Limb (tissue), 2 donors: ENCODE results near the gene SPATA33.

Experiments
- DNase-seq, 2 donors: peaks; one replicate each; pipeline ENCODE4 v3.0.0-alpha.2; 2016; ENCODE audit errors: extremely low spot score in 2 of 2

The SPATA33 gene

DNA sequence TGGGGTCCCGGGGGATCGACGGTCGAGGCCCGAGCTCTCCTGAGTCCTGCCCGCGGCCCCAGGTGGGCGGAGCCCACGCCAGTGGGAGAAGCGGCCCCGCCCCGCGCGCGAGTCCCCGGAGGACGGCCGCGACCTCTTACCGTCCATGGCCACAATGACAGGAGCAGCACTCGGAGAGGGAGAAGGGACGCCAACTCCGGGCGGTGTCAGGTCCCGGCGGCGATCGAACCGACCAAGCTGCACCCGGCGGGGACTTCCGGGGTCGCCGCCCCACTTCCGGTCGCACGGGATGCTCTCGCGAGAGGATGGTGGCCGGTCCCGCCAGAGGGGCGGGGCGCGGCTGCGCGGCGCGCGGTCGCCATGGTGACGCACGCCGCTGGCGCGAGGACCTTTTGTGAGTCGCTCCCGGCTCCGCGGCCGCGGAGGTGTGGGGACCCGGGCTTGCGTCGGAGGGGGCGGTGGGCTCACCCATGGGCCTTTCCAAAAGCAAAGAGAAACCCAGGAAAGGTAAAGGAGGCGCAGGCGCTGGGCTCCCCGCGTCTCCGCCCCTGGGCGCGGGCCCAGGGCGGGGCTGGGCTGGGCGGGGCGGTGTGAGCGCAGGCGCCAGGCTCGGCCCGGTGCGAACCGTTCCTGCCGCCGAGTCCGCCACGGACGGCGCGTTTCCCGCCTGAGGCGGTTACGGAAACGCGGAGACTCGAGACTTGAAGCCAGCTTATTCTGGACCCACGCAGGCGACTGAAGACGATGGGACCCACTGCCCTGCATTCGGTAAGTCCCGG lies at the start of gene SPATA33, which contains the start of gene CHMP1A:
TSS of gene SPATA33 (plus strand) at position 395 of the 779 bp plus-strand sequence. CDS start at position 471, 76 bp downstream.
TSS of gene CHMP1A (minus strand) at position 267 of the 779 bp plus-strand sequence. CDS start at position 147, 120 bp downstream.
- DNase-seq, result peak; percentile 79 to 96

DNA sequence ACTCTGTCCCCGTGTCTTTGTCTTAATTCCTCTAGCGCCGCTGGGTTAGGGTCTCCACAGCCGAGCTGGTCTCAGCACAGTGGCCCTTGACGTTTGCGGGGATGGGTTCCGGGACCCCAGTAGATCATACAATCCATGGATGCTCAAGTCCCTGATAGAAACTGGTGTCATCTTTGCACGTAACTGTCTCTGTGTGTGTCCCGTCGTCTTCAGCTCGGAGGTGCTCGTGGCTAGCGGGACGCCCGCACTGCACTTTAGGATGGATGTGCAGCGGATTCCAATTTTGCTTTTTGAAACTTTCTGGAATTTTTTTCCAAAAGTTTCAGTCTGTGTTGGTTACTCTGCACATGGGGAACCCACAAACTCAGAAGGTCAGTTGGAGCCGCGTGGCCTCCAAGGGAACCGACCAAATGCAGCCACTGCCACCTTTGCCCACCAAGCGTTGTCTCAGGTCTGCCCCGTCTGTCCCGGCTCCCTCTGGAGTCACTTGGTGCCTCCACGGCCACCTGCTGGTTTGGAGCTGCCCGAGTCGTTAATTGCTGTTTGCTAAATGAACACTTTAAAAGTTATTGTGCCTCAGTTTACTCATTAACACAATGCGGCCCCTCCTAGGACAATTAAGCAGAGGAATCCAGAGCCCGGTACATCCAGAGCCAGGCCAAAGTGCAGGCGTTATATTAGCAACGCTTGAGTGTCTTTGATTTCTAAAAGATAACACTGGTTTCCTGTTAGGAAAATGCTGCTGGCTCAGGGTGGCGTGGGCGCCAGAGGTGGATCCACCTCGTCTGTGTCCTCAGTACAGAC lies 49.5 kb upstream of the SPATA33 start:
- DNase-seq, result no peak

DNA sequence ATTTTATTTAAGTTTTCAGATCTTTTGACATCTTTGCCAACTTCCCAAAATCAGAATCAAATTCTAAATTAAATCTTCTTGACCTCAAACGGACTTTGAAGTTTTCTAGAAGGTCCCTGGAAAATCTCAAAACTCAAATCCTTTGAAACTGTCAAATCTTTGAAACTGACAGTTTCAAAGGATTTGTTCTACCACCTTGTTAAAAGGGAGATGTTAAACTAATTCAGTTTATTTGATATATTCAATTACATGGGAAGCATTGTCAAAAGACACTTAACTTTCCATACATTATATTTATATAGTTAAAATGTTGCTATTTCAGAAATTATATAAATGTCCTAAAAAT lies 47.6 kb upstream of the SPATA33 start:
- DNase-seq, result no peak

DNA sequence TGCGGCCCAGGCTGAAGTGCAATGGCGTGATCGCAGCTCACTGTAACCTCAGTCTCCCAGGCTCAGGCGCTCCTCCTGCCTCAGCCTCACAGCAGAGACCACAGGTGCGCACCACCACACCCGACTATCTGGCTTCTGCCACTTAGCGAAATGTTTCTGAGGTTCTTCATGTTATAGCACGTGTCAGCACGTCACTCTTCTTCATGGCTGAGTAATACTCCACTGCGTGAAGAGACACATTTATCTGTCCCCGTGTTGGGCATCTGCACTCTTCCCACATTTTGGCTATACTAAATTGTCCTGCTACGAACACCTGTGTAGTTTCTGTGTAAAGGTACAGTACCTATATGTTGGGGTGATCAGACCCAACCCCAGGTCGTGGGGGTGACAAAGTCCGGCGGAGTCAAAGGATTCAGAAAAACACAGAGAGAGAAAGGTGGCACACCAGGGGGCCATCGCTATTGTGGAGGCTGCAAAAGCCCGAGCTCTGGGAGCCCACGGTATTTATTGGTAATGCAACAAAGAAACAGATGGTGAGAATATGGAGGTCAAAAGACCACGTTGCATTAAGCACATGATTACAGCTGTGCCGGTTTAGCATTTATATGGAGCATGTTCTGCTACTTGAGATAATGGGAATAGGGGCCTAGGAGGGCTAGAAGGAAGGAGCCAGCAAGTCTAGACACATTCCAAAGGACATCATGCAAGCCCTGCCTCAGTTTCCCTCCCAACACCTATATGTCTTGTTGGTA lies 45.0 kb upstream of the SPATA33 start:
- DNase-seq, result no peak

DNA sequence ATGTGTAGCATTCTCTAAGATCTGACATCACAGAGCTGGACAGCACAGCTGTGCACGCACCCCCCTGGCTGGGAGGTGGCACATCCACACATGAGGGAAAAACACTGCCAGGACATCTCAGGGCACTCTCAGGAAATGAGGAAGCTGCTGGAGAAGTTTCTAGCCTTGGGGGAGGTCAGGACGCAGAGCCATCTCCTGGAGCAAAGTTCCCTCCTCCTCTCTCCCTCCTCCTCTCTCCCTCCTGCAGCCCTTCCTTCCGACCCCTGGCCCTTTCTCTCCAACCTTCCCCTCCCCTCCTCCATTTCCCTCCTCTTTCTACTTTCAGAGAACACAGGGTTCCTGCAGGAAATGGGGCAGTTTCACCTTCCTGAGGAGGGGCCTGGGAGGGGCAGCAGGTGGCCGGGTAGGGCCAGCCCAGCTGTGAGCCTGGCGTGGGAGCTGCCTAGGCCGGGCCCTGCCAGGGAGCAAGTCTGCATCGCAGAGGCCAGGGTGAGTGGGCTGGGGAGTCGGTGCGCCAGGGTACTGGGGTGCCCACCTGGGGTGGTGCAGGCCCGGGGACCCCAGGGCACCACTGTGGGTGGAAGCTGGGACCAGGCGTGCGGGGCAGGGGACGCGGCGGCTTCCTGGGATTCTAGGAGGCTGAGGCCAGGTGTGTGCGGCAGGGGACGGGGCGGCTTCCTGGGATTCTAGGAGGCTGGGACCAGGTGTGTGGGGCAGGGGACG lies 44.2 kb upstream of the SPATA33 start, which contains the start of gene DPEP1:
TSS of gene DPEP1 (plus strand) at position 412 of the 723 bp plus-strand sequence. CDS start 16,769 bp downstream, outside the sequence.
- no peak for DNase-seq

DNA sequence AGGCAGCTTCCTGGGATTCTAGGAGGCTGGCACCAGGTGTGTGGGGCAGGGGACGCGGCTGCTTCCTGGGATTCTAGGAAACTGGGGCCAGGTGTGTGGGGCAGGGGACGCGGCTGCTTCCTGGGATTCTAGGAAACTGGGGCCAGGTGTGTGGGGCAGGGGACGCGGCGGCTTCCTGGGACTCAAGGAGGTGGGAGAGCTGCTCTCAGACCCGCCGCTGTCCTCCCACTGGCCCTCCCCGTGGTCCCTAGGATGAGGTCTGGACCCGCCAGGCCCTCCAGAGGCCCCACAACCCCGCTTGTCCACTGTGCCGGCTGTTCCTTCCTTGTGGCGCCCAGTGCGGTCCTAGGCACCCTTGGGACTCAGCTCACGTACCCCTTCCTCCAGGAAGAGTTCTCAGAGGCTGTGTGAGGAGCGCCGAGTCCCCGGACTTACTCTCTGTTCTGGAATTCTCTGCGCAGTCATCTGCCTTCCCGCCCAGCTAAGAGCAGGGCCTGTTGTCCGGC lies 43.6 kb upstream of the SPATA33 start:
- no peak for DNase-seq

DNA sequence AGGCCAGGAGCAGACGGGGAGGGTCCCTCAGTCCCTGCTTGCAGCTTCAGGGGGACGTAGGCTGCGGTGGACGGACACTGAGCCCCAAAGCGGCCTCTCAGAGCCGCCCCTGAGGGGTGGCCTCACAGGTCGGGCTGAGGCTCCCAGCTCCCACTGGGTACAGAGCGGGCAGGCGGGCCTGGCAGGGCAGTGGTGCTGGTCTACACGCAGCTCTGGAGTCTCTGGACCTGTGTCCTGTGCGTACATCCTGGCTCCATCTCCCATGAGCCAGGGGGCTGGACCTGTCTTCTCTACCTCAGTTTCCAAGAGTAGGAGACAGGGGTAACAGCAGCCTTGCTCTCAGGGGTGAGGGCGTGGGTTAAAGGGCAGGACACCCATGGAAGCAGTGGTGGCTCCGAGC lies 42.5 kb upstream of the SPATA33 start:
- no peak for DNase-seq

DNA sequence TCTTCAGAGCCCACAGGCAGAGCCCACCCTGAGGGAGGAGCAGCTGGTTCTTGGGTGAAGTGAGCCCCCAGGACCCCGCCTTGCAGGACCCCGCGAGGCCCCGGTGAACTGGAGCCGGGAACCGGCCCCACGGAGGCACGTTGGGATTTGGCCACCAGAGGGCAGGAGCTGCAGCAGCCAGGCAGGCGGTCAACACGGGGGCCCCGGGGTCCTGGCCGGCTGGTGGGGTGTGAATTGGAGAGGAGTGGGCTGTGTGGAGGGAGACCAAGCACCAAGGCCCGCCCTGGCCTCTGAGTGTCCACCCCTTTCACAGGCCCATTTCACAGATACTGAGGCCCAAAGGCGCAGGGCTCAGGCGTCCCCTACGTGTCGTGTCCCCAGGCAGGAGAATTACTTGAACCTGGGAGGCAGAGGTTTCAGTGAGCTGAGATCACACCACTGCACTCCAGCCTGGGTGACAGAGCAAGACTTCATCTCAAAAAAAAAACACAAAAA lies 42.0 kb upstream of the SPATA33 start:
- no peak for DNase-seq

DNA sequence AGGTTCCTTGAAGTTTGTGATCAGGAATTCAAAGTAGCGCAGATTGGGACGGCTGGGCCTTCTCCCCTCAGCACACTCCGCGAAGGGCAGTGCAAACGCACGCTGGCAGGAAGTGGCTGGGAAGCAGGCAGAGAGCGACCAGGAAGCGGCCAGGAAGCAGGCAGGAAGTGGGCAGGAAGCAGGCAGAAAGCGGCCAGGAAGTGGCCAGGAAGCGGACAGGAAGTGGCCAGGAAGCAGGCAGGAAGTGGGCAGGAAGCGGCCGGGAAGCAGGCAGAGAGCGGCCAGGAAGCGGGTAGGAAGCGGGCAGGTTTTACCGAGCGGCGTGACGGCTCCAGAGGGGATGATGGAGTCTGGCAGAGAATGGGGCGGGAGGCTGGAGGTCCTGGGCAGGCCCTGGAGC lies 41.0 kb upstream of the SPATA33 start:
- DNase-seq, result no peak

DNA sequence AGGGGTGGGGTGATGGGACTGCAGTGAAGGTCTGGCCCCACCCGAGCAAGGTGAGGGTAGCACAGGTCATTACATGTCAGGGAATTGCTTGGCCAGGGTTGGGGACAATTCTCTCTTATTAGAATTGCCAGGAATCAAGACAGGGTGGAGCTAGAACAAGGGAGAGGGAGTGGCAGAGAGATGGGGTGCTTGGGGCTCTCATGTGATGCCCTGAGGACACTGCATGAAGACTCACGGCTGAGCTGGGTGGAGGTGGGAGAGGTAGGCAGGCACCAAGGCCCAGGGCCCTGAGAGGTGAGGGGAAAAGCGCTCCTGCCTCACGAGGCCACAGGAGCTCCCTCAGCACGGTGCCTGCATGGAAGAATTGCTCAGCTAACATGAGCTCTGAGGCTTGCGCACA lies 40.6 kb upstream of the SPATA33 start:
- DNase-seq, result no peak

DNA sequence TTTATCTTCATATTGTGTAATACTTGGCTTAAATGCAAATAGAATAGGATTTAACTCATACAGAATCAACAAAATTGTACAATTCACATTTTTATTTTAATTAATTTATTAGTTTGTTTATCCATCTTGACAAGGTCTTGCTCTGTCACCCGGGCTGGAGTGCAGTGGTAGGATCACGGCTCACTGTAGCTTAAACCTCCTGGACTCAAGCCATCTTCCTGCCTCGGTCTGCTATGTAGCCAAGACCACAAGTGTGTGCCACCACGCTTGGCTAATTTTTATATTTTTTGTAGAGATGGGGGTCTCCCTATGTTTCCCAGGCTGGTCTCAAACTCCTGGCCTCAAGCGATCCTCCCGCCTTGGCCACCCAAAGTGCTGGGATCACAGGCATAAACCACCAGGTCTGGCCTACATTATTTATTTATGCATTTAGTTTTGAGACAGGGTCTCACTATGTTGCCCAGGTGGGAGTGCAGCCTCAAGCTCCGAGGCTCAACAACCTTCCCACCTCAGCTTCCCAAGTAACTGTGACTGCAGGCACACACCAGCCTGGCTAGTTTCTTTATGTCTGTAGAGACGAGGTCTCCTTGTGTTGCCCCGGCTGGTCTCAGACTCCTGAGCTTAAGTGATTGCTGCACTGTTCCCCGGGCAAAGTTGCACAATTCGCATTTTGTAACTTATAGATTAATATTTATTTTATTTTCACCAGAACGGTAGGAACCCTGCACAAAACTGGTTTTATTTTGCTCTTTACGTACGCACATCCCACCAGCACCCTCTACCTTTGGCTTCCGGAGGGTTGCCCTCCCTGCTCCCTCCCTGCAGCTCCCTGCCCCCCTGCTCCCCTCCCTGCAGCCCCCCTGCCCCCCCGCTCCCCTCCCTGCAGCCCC lies 39.3 kb upstream of the SPATA33 start:
- no peak for DNase-seq

DNA sequence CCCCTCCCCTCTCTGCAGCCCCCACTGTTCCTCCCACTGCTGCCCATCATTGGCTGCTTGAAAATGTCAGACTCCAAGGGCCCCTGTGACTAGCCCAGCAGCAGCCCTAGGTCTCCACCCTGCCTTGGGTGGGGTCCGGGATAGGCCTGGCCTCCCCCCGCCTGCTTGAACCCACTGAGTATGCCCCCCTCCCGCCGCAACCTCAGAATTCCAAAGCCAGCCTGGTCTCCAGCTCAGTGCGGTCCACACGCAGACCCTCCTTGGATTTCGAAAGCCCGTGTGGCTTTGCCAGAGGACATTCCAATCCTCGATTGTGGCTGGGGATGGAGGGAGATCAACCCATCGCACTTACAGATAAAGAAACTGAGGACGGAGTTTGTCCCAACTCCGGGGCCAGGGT lies 37.8 kb upstream of the SPATA33 start:
- DNase-seq, result no peak

DNA sequence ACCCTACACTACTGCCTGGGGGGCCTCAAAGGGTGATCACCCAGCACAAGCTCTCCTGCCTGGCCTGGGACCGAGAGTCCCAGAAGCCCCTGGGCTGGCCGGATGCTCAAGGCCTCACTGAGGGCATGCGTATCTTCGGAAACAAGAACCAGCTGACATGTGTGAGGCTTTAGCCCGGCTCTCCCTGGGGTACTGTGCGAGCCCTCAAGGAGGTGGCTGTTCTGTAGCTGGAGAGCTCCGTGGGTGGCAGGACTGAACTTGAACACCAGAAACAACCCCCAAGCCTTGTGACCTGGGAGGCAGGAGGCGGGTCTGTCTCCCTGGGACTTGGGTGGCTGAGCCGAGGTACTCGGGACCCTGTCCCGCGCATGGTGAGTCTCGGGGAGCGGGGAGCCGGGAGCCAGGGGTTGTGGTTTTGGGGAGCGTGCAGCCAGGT lies 37.2 kb upstream of the SPATA33 start:
- DNase-seq, result no peak

DNA sequence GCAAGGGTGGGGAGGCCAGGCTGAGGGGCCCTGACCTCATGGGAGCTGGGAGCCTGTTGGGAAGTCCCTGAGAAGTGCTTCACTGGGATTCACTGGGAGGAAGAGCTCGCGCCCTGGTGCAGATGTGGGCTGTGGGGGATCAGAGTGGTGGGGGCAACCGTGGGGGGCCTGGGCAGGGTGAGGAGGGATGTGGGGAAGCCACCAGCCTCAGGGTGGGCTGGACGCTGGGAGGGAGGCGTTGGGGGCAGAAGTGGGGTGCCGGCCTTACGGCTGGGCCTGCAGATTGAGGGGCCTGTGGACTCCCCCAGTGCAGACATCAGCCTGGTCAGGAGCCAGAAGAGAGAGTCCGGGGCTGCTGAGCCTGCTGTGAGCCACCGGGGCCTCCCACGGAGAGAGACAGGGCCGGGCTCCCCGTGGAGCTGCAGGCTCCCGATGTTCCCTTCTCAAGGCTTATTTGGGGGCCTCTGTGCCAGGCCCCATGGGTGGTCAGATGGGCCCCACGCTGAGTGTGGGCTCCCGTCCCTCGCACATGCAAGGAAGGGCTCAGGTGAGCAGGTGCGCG lies 36.4 kb upstream of the SPATA33 start:
- DNase-seq, result no peak

DNA sequence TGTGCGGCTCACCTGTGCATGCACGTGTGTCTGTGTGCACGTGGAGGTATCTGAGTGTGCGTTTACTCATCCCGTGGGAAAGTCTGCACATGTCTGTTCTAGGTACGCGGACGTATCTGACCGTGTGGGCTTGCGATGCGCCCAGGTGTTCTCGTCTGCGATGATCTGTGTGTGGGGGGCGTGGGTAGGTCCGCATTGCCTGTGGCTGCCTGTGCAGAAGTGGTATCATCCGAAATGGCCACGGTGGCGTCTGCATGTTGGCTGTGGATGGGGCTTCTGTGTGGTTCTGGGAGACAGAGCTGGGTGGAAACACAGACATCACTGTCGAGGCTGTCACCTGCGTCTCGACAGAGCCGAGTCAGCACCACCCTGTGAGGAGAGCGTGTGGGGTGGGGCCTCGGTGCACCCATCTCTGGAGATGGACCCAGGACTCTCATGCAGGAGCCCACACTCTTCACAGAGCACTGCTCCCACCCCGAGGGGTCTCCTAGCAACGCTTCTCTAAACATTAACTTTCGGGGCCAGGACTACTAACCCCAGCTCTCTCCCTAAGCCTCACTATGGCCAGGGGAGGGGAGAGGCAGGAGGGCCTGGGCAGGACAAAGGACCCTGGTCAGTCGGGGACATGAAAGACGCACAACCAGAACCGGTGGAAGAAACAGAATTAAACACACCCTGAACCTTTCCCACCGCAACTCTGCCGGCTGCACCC lies 35.8 kb upstream of the SPATA33 start:
- no peak for DNase-seq

DNA sequence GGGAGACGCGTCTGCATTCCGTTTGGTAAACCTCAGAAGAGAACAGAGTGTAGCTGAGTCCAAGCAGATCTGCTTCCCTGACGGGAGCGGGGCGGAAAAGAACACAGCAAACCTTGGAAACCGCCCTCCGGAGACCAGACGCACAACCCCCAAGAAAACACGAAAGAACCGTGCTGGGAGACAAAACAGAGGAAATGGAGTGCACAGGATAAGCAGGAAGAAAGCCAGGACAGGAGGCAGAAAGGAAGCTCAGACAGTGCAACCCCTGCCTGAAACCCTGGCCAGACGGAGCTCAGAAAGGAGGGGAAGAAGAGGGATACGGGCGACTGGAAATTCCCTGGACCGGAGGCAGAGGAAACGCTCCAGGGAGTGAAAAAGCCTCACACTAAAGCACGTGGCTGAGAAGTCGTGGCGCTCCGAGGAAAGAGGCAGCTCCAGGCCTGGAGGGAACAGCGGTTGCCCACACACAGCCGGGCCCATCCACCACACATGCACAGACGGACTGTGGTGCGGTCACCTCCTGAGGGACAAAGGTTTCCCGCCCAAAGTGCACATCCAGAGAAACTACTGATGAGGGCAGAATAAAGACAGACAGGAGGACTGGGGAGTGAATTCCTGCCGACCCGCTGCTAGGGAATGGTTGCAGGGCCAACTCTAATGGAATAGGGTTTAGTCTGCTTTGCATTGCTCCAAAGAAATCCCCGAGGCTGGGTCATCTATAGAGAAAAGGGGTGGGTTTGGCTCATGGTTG lies 34.0 kb upstream of the SPATA33 start:
- DNase-seq, result no peak

DNA sequence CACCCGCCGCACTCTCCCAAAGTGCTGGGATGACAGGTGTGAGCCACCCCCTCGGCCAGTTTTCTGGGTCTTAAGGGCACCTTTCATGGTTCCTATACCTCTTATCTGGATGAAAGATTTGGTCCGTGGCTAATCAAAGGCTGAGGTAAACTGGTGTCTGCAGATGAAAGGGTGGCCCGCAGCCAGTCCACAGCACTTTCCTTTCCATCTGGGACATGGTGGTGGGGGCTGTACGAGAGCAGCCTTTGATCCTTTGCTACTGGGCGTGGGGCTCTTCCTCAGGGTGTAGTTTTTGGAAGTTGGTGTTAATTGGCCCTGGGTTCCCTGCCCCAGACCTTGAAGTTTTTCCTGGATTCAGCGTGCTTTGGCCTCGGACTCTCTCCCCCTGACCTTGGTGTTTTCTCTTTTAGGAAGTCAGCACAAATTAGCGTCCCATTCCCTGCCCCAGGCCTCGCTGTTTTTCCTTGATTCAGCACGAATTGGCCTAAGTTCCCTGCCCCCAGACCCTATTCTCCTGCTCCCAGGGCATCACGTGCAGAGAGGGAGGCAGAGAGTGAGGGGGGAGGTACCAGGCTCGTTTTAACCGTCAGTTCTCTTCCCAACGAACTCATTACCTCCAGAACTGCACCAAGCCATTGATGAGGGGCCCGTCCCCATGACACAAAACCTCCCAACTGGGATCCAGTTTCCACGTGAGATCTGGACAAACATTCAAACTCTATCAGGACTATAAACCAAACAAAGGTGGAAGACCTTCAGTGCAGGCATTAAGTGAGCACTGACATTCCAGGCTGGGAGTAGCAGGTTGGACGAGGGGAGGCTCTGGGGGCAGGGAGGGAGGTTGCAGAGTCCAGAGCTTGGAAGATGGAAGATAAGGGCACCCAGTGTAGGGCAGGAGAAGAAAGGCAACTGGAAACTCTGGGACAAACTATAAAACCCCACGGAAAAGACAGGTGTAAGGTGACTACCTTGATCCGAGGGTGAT lies 32.6 kb upstream of the SPATA33 start:
- DNase-seq, result no peak
